Measurements from ENCODE around the gene ITGA2.
"Not testable (repeated sequence)": the region's sequence is repeated elsewhere in the genome, so short reads cannot be mapped to it uniquely, and the experiment has no call there.

The ITGA2 gene

GRCh38 chr5:52989025-52989780 is at the start of gene ITGA2:
Gene ITGA2 (plus strand): TSS chr5:52989352. CDS start chr5:52989469, 117 bp downstream.
- peak; percentile 84 for DNase-seq (ENCODE audit: low spot score)

- DNase-seq (ENCODE audit: low spot score) = no peak
Observed at GRCh38 chr5:52943285-52943684, 45.9 kb upstream of the ITGA2 start.

DNA sequence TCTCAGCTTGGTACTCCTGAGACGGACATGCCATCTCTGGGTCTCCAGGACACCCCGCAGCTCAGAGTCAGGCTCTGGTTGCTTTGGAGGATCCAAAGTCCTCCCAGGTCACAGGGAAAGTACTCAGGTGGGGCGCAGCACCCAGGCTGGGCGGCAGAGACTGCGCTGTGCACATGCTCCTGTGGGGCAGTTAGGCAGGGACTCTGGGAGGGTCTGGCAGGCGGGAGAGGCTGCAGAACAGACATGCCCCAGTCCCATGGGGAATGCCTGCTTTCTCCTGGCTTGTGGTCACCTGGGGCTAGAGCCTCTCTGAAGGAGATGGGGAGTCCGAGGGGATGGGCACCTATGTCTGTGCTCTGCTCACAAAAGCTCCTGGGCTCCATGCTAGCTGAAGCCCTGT is 45.3 kb upstream of the ITGA2 start:
- DNase-seq (ENCODE audit: low spot score) = no peak

- no peak for DNase-seq (ENCODE audit: low spot score)
Observed at GRCh38 chr5:52945040-52945439, 44.1 kb upstream of the ITGA2 start.

GRCh38 chr5:52947208-52947607 is 41.9 kb upstream of the ITGA2 start:
- no peak for DNase-seq (ENCODE audit: low spot score)

DNA sequence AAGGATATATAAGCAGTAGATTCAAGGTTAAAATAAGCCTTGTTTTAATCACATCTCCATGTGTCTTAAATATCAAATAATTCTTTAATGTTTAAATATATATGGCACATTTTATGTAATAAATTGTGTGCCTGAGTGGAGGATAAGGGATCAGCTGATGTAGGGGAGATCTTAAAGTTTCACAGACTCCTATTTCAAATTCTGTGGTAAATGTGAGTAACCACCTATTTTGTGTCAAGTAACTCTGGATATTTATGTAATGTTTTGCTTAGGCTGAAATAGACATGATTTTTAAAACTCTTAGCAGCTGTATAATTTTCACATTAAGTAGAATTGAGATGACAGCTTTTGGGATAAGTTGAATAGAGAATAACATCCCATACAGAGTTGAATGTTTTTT is 41.3 kb upstream of the ITGA2 start:
- no peak for DNase-seq (ENCODE audit: low spot score)

- DNase-seq (ENCODE audit: low spot score) = peak; percentile 68
Observed at GRCh38 chr5:52948418-52949076, 40.6 kb upstream of the ITGA2 start.

GRCh38 chr5:52950686-52951085 is 38.5 kb upstream of the ITGA2 start:
- no peak for DNase-seq (ENCODE audit: low spot score)

DNA sequence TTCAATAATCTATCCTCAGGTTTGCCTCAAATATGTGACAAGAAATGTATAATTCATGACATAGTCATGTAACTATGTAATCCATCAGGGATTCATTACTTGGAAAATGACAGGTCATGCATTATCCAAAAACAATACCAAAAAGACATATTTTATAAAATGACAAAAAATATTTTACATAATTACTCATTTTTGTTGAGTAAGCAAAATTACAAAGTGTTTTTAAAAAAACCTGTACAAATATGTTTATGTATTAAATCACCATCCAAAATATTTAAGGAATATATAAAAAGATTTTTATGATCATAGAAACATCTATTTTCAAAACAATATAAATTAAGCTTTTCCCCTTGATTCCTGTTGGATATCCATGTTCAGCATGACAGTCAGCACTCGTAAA is 36.7 kb upstream of the ITGA2 start:
- DNase-seq (ENCODE audit: low spot score) = no peak

GRCh38 chr5:52956014-52956413 is 33.1 kb upstream of the ITGA2 start:
- no peak for DNase-seq (ENCODE audit: low spot score)

- DNase-seq (ENCODE audit: low spot score) = no peak
Observed at GRCh38 chr5:52956915-52957747, 32.0 kb upstream of the ITGA2 start.

DNA sequence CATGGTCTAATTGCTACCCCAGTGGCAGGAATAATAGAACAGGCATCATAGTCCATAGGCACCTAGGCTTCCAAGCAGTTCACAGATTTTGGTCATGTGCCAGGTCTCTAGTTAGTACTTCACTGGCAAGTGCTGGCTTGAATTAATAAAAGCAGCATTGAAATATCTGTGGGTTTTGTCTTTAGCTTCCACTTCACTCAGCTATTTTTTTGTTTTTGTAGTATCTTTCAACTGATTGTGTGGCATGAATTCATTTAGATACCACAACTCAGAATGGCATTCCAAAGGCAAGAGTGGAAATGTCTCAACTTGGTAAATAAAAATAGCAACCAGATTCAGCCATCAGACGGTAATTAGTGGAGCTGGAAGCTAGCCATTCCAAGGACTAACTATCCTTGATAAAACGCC is 27.9 kb upstream of the ITGA2 start:
- DNase-seq (ENCODE audit: low spot score) = no peak

- no peak for DNase-seq (ENCODE audit: low spot score)
Observed at GRCh38 chr5:52963636-52964035, 25.5 kb upstream of the ITGA2 start.

DNA sequence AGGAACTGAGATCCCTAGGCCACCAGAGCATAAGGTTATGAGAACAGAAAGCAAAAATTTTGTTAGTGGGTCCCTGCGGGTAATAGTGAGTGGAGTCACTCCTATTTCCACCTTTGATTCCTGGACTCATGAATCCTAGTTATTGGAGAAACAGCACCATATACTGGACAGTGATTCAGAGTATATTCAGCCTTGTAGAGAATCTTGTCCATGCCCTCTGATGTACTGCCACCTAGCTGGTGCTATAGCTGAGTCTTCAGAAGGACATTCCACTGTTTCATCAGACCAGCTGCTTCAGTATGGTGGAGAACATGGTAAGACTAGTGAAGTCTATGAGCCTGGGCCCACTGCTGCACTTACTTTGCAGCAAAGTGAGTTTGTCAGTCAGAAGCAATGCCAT is 25.0 kb upstream of the ITGA2 start:
- no peak for DNase-seq (ENCODE audit: low spot score)

GRCh38 chr5:52976157-52976556 is 13.0 kb upstream of the ITGA2 start:
- DNase-seq (ENCODE audit: low spot score) = not testable (repeated sequence)

- DNase-seq (ENCODE audit: low spot score) = no peak
Observed at GRCh38 chr5:52977264-52977897, 11.8 kb upstream of the ITGA2 start.

DNA sequence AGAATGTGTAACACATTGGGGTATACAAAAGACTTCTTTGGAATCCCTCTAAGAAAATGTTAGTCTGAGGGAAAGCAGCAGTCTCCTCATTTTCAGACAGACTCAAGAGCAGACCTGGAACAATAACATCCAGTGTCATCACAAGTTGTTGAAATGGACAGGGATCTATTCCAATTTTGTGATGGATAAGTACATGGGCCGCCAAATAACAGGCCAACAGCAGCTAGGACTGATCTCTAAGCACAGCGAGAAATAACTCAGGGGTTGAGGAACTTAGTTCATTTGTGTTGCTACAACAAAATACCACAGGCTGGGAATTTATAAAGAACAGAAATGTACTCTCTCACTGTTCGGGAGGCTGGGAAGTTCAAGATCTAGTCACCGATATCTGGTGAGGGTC is 7.6 kb upstream of the ITGA2 start:
- DNase-seq (ENCODE audit: low spot score) = no peak

GRCh38 chr5:52983731-52984636 is 5.2 kb upstream of the ITGA2 start:
- DNase-seq (ENCODE audit: low spot score) = no peak

- no peak for DNase-seq (ENCODE audit: low spot score)
Observed at GRCh38 chr5:52985306-52985705, 3.8 kb upstream of the ITGA2 start.

GRCh38 chr5:52987711-52988331 is 1.3 kb upstream of the ITGA2 start:
- peak; percentile 20 for DNase-seq (ENCODE audit: low spot score)
